Measurements from ENCODE around the gene KSR1. TPM values are rescaled to one million over a fixed set of nuclear protein-coding genes. Genes with fewer than 3 reads are reported as not detected.

Gene KSR1
- total RNA-seq, 1 experiment from 2014 or later, result 41.7 TPM

DNA sequence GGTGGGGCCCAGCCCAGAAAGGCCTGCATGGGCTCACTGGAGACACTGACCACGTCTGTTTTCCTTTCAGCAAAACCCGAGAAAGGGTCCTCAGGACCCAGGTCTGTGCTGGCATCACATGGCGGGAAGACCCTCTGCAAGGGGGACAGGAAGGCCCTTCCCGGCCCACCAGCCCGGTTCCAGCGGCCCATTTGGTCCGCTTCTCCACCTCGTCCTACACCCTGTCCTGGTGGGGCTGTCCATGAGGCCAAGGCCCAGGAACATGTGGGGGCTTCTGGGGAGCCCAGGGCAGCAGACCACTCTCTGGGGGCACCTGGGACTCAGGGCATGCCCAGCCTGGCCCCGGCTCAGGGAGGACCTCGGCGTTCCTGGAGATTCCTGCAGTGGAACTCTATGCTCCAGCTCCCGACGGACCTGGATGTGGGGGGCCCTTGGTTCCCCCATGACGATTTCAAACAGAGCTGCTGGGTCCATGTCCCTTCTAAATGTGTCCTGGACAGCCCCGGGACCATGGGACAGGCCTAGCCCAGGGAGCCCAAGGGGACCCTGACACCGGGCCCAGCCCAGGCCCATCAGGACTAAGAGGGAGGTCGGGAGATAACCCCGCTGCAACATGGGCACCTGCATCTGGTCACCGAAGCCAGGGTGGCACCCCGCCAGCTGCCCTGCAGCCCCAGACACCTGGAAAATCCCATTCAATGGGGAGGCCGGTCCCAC lies 26.4 kb upstream of the KSR1 start:
- POLR2A ChIA-PET (ENCODE audit: low non-redundant PET), result no interaction called here

DNA sequence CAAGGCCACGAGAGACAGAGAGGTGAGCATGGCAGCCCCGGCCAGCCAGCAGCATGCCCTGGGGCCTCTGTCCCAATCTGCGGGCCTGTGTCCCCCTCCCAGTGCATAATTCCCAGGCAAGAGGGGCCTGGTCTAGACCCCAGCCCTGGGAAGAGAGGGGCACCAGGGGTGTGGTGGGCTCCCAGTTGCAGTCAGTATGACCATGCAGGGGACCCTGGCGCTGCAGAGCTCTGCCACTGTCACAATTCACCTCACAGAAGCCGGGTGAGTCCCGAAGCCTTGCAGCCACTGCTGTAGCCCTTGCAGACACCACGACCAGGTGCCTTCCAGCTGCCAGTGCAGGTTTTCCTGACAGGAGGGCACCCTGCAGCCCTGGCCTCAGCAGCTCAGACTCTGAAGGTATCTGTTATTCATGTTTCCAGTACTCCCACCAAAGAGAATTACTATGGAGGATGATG lies 25.8 kb upstream of the KSR1 start:
- POLR2A ChIA-PET (ENCODE audit: low non-redundant PET), result no interaction called here
- no peaks in the 10 kb centered on the region for H3K4me1 ChIP-seq (ENCODE audit: insufficient read depth, low read length, poor library complexity, severe bottlenecking)
- no peaks in the 10 kb centered on the region for H3K9me3 ChIP-seq (ENCODE audit: low read depth, low read length, poor library complexity, severe bottlenecking)
- H3K27me3 ChIP-seq (replicated peaks; ENCODE audit: insufficient read depth, low read depth, low read length, poor library complexity), result no peaks in the 10 kb centered on the region
- CTCF ChIA-PET, result no interaction called here
- intact Hi-C loops (cut with micrococcal nuclease; ENCODE audit: unreplicated experiment), result no loop called here
- BruUV-seq (replicated peaks), result no TSS peak
- no peak overlapping the region for H3K4me3 ChIP-seq (ENCODE audit: low read depth, low read length, poor library complexity, severe bottlenecking)
- H3K27ac ChIP-seq (ENCODE audit: low read depth, low read length, poor library complexity, severe bottlenecking), result no peak overlapping the region
- H3K36me3 ChIP-seq (ENCODE audit: insufficient read depth, low read length, poor library complexity, severe bottlenecking), result no peaks in the 10 kb centered on the region
- TF ChIP-seq, protein P1, sequence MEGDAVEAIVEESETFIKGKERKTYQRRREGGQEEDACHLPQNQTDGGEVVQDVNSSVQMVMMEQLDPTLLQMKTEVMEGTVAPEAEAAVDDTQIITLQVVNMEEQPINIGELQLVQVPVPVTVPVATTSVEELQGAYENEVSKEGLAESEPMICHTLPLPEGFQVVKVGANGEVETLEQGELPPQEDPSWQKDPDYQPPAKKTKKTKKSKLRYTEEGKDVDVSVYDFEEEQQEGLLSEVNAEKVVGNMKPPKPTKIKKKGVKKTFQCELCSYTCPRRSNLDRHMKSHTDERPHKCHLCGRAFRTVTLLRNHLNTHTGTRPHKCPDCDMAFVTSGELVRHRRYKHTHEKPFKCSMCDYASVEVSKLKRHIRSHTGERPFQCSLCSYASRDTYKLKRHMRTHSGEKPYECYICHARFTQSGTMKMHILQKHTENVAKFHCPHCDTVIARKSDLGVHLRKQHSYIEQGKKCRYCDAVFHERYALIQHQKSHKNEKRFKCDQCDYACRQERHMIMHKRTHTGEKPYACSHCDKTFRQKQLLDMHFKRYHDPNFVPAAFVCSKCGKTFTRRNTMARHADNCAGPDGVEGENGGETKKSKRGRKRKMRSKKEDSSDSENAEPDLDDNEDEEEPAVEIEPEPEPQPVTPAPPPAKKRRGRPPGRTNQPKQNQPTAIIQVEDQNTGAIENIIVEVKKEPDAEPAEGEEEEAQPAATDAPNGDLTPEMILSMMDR (conservative IDR thresholded peaks at IDR 0.05; ENCODE audit: low read depth, low read length), result no peak
- no peak for TF ChIP-seq EZH2 (IDR thresholded peaks at IDR 0.05; ENCODE audit: borderline replicate concordance, low read depth, low read length, poor library complexity, severe bottlenecking)
- DNase-seq (ENCODE audit: low spot score), result no peak

More for the DNA sequence above, 26.4 kb upstream of the KSR1 start:
- Histone ChIP-seq H3K4me3 (ENCODE audit: low read depth, low read length, poor library complexity, severe bottlenecking) (no peak overlapping the region), H3K27me3 (replicated peaks; ENCODE audit: insufficient read depth, low read depth, low read length, poor library complexity) (no peaks in the 10 kb centered on the region), H3K4me1 (ENCODE audit: insufficient read depth, low read length, poor library complexity, severe bottlenecking) (no peaks in the 10 kb centered on the region), H3K27ac (ENCODE audit: low read depth, low read length, poor library complexity, severe bottlenecking) (no peak overlapping the region), H3K9me3 (ENCODE audit: low read depth, low read length, poor library complexity, severe bottlenecking) (no peaks in the 10 kb centered on the region), H3K36me3 (ENCODE audit: insufficient read depth, low read length, poor library complexity, severe bottlenecking) (no peaks in the 10 kb centered on the region)
- no peak for TF ChIP-seq EZH2 (IDR thresholded peaks at IDR 0.05; ENCODE audit: borderline replicate concordance, low read depth, low read length, poor library complexity, severe bottlenecking)
- TF ChIP-seq, protein P1 (conservative IDR thresholded peaks at IDR 0.05; ENCODE audit: low read depth, low read length), result no peak
- DNase-seq (ENCODE audit: low spot score), result no peak
- CTCF ChIA-PET, result no interaction called here
- no TSS peak for BruUV-seq (replicated peaks)
- intact Hi-C loops (cut with micrococcal nuclease; ENCODE audit: unreplicated experiment), result no loop called here

- ChIA-PET POLR2A (ENCODE audit: low non-redundant PET) (interaction anchor here (0.5 kb wide), 1 partner anchor 120 kb away, joined by 14 read pairs; no protein-coding TSS in a partner anchor), CTCF (interaction anchor here (0.7 to 1.0 kb wide), 2 partner anchors 133 to 194 kb away, joined by 3 read pairs; no protein-coding TSS in a partner anchor)
- Histone ChIP-seq H3K9me3 (ENCODE audit: low read depth, low read length, poor library complexity, severe bottlenecking) (no peaks in the 10 kb centered on the region), H3K4me1 (ENCODE audit: insufficient read depth, low read length, poor library complexity, severe bottlenecking) (no peaks in the 10 kb centered on the region), H3K36me3 (ENCODE audit: insufficient read depth, low read length, poor library complexity, severe bottlenecking) (no peaks in the 10 kb centered on the region), H3K27ac (ENCODE audit: low read depth, low read length, poor library complexity, severe bottlenecking) (no peak overlapping the region), H3K4me3 (ENCODE audit: low read depth, low read length, poor library complexity, severe bottlenecking) (no peak overlapping the region), H3K27me3 (replicated peaks; ENCODE audit: insufficient read depth, low read depth, low read length, poor library complexity) (no peaks in the 10 kb centered on the region)
- no TSS peak for BruUV-seq (replicated peaks)
- TF ChIP-seq EZH2 (IDR thresholded peaks at IDR 0.05; ENCODE audit: borderline replicate concordance, low read depth, low read length, poor library complexity, severe bottlenecking), result no peak
- TF ChIP-seq, protein P1 (conservative IDR thresholded peaks at IDR 0.05; ENCODE audit: low read depth, low read length), result peak; percentile 55
- intact Hi-C loops (cut with micrococcal nuclease; ENCODE audit: unreplicated experiment), result no loop called here
- DNase-seq (ENCODE audit: low spot score), result peak; percentile 41
These were observed 25.3 kb upstream of the KSR1 start for GRCh38 chr17:27430882-27431491.
